Lower lobe of right lung (tissue), 2 donors: ENCODE results near the gene DNAJC18. TPM values are rescaled to one million over a fixed set of nuclear protein-coding genes. Genes with fewer than 3 reads are reported as not detected.

Experiments used
- ATAC-seq, 2 donors: fragments of 200-7000 bp; cut with Tn5 transposase; one replicate each; pipeline ENCODE4 v1.9.1; 2020 to 2022; ENCODE audit warnings: mild to moderate bottlenecking in 2 of 2, moderate library complexity in 2 of 2
- DNase-seq: peaks from one replicate; pipeline ENCODE4 v3.0.0-alpha.2; 2020
- H3K27ac ChIP-seq: fragments of 200-600 bp; one replicate; pipeline ENCODE4 v1.8.0; 2022
- H3K27me3 ChIP-seq: fragments of 200-600 bp; one replicate; pipeline ENCODE4 v1.8.0; 2022; ENCODE audit warnings: low read depth
- H3K36me3 ChIP-seq: fragments of 200-600 bp; one replicate; pipeline ENCODE4 v1.8.0; 2022; ENCODE audit warnings: mild to moderate bottlenecking
- H3K4me1 ChIP-seq: fragments of 200-600 bp; one replicate; pipeline ENCODE4 v1.8.0; 2022
- H3K4me3 ChIP-seq: fragments of 200-600 bp; one replicate; pipeline ENCODE4 v1.8.0; 2022; ENCODE audit warnings: mild to moderate bottlenecking
- H3K9me3 ChIP-seq: fragments of 200-600 bp; one replicate; pipeline ENCODE4 v1.8.0; 2022
- CTCF ChIP-seq: fragments of 200-600 bp; IDR thresholded peaks from one replicate; pipeline ENCODE4 v1.8.0; 2022; ENCODE audit warnings: antibody characterized with exemption, mild to moderate bottlenecking
- intact Hi-C: fragments of 100-400 bp; cut with DNase I; formaldehyde crosslinking; loops from one replicate; pipeline ENCODE4 v1.11.0; 2022
- total RNA-seq: library from RNA; stranded (reverse); fragmentation: NEBNext Ultra II Directional; extraction: Animal tissue kit (Norgen Biotek cat#: 25700); gene quantifications from one replicate; pipeline ENCODE4 v1.2.1, GENCODE V29; 2021
- donor health status: DM: no; HTN: yes; CAD: no; lungs with severe emphysema.

The DNAJC18 gene
- total RNA-seq, 1 donor from 2014 or later = 10.0 TPM

DNA sequence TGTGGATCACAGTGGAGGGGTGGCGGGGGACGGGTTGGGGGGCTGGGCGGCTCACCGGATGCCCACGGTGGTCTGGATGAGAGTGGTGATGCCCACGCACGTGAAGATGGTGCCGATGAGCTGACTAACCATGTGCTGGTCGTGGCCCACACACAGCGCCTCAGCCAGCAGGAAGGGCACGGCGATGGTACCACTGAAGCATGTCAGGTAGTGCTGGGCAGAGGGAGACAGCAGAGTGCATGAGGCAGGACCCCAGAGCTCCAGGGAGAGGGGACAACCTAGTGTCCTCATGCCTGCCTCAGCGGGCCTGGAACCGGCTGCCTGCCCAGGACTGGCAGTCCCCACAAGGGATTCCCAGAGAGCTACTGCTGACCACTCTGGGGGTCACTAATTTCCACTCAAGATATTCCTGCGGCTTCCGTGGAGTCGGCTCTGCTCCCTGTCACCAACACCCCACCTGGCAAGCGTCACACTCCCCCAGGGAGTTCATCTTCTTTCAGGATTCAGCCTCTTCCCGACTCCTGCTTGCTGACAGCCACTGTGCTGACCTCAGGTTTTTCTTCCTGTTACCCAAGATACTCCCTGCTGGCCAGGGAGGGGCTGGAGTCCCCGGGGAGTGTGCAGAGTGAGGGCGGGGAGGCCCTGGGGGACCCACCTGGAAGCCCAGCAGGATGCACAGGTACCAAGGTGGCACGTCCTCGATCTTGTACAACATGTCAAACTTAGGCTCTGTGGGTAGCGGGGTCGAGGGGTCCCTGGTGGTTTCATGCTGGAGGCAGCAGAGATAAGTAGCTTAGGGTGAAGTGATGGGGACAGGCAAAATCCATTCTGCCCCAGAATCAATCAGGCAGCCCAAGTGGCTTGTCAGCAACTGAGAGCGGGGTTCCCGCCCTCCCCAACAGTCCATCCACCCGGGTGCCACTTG is 57.2 kb downstream of the DNAJC18 start:
- DNase-seq = no peak
- no peak for ATAC-seq
- no peaks in the 10 kb centered on the region for H3K27me3 ChIP-seq
- H3K36me3 ChIP-seq = no peaks in the 10 kb centered on the region
- intact Hi-C loops = no loop called here
- H3K4me1 ChIP-seq = peaks cover 7% of the 10 kb centered on the region
- H3K9me3 ChIP-seq = no peaks in the 10 kb centered on the region
- no peak for TF ChIP-seq CTCF
- H3K4me3 ChIP-seq = no peak overlapping the region
- no peak overlapping the region for H3K27ac ChIP-seq

- no peak for TF ChIP-seq CTCF
- Histone ChIP-seq H3K27me3 (no peaks in the 10 kb centered on the region), H3K4me1 (peaks cover 3% of the 10 kb centered on the region), H3K9me3 (no peaks in the 10 kb centered on the region), H3K4me3 (no peak overlapping the region), H3K27ac (no peak overlapping the region), H3K36me3 (peaks cover 3% of the 10 kb centered on the region)
- ATAC-seq (no peak), DNase-seq (no peak)
- intact Hi-C loops = no loop called here
Observed at GRCh38 chr5:139379626-139380449, 59.5 kb downstream of the DNAJC18 start.

- no peak for TF ChIP-seq CTCF
- H3K27ac ChIP-seq = no peak overlapping the region
- H3K36me3 ChIP-seq = peaks cover 8% of the 10 kb centered on the region
- no peak for ATAC-seq
- intact Hi-C loops = no loop called here
- no peaks in the 10 kb centered on the region for H3K9me3 ChIP-seq
- no peaks in the 10 kb centered on the region for H3K4me1 ChIP-seq
- no peaks in the 10 kb centered on the region for H3K27me3 ChIP-seq
- H3K4me3 ChIP-seq = no peak overlapping the region
- no peak for DNase-seq
Observed at GRCh38 chr5:139378941-139379361, 60.4 kb downstream of the DNAJC18 start.

DNA sequence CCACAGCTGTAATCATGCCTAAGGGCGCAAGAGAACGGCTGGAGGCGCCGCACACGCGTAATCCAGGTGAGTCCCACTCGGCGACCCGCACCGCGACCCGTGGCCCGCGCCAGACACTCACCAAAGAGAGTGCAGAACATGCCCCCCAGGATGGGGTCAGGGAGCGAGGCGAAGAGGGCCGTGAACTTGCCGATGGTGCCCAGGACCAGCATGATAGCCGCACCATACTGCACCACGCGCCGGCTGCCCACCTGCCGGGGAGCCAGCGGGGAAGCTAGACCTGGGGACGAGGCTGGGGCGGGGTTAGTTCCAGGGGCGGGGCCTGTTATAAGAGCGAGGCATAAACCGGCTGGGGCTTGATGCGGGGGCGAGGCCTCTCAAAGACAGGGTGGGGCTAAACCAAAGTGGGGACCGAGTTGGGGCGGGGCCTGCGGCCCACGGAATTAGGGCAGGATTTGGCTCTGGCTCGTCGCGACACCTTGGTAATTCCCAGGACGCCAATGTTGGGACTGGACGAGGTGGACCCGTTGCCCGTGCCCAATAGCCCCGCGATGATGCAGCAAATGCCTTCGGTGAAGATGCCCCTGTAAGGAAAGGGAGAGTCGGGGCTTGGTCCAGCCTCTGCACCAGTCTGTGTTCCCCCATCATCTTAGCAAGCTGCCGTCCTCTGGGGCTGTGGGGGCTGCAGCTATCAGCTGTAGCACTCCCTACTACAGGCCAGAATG is 61.1 kb downstream of the DNAJC18 start:
- intact Hi-C loops = no loop called here
- Histone ChIP-seq H3K4me1 (no peaks in the 10 kb centered on the region), H3K9me3 (no peaks in the 10 kb centered on the region), H3K36me3 (peaks cover 15% of the 10 kb centered on the region), H3K27me3 (no peaks in the 10 kb centered on the region), H3K4me3 (no peak overlapping the region), H3K27ac (no peak overlapping the region)
- DNase-seq (no peak), ATAC-seq (peak in 1 of 2 donors; percentile 4)
- TF ChIP-seq CTCF = no peak

- no peak overlapping the region for H3K4me3 ChIP-seq
- DNase-seq (no peak), ATAC-seq (no peak)
- no peak overlapping the region for H3K27ac ChIP-seq
- intact Hi-C loops = no loop called here
- no peaks in the 10 kb centered on the region for H3K27me3 ChIP-seq
- peaks cover 25% of the 10 kb centered on the region for H3K36me3 ChIP-seq
- no peaks in the 10 kb centered on the region for H3K4me1 ChIP-seq
- no peaks in the 10 kb centered on the region for H3K9me3 ChIP-seq
- no peak for TF ChIP-seq CTCF
Observed at GRCh38 chr5:139377226-139377625, 62.1 kb downstream of the DNAJC18 start.
